Progenitor cell of endocrine pancreas (in vitro differentiated cells): ENCODE measurements around the gene SYDE2. TPM values are rescaled to one million over a fixed set of nuclear protein-coding genes. Genes with fewer than 3 reads are reported as not detected.
"Not testable (repeated sequence)": the region's sequence is repeated elsewhere in the genome, so short reads cannot be mapped to it uniquely, and the experiment has no call there.

Experiments used
- DNase-seq: peaks from one replicate; pipeline ENCODE4 v3.0.0; 2021; ENCODE audit warnings: low spot score; ENCODE audit not compliant: unreplicated experiment
- H3K27ac Mint-ChIP-seq: 2 replicates; pipeline ENCODE4 v1.8.0; 2021; ENCODE audit warnings: mild to moderate bottlenecking, moderate library complexity, mixed read lengths
- H3K27me3 Mint-ChIP-seq: 2 replicates; pipeline ENCODE4 v1.8.0; 2021; ENCODE audit warnings: mixed read lengths
- H3K36me3 Mint-ChIP-seq: 2 replicates; pipeline ENCODE4 v1.8.0; 2022; ENCODE audit warnings: mixed read lengths; ENCODE audit not compliant: insufficient read depth
- H3K4me1 Mint-ChIP-seq: 2 replicates; pipeline ENCODE4 v1.8.0; 2021; ENCODE audit warnings: low read depth, mixed read lengths
- H3K4me3 Mint-ChIP-seq: 2 replicates; pipeline ENCODE4 v1.8.0; 2021; ENCODE audit warnings: low read depth, mild to moderate bottlenecking, moderate library complexity, mixed read lengths
- H3K9me3 Mint-ChIP-seq: 2 replicates; pipeline ENCODE4 v1.8.0; 2021; ENCODE audit warnings: low read depth, mixed read lengths
- total RNA-seq: library from RNA; stranded (reverse); gene quantifications from 2 replicates; pipeline ENCODE4 v1.2.1, GENCODE V29; 2021
- TF ChIP-seq, protein P1 (sequence below): fragments of 200-600 bp; sonication (generic); IDR thresholded peaks from one replicate; pipeline ENCODE4 v1.5.0; 2021; ENCODE audit warnings: antibody characterized with exemption, mild to moderate bottlenecking; ENCODE audit not compliant: unreplicated experiment

The SYDE2 gene
- total RNA-seq, 1 donor from 2014 or later: 24.2 TPM

- peaks cover 32% of the 10 kb centered on the region for H3K4me1 Mint-ChIP-seq
- TF ChIP-seq, protein P1, sequence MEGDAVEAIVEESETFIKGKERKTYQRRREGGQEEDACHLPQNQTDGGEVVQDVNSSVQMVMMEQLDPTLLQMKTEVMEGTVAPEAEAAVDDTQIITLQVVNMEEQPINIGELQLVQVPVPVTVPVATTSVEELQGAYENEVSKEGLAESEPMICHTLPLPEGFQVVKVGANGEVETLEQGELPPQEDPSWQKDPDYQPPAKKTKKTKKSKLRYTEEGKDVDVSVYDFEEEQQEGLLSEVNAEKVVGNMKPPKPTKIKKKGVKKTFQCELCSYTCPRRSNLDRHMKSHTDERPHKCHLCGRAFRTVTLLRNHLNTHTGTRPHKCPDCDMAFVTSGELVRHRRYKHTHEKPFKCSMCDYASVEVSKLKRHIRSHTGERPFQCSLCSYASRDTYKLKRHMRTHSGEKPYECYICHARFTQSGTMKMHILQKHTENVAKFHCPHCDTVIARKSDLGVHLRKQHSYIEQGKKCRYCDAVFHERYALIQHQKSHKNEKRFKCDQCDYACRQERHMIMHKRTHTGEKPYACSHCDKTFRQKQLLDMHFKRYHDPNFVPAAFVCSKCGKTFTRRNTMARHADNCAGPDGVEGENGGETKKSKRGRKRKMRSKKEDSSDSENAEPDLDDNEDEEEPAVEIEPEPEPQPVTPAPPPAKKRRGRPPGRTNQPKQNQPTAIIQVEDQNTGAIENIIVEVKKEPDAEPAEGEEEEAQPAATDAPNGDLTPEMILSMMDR: peak; percentile 17
- no peaks in the 10 kb centered on the region for H3K9me3 Mint-ChIP-seq
- DNase-seq: no peak
- no peak overlapping the region for H3K4me3 Mint-ChIP-seq
- no peak overlapping the region for H3K27ac Mint-ChIP-seq
- H3K27me3 Mint-ChIP-seq: no peaks in the 10 kb centered on the region
- H3K36me3 Mint-ChIP-seq: peaks cover 3% of the 10 kb centered on the region
Observed at GRCh38 chr1:85151446-85151845, 49.4 kb downstream of the SYDE2 start.

DNA sequence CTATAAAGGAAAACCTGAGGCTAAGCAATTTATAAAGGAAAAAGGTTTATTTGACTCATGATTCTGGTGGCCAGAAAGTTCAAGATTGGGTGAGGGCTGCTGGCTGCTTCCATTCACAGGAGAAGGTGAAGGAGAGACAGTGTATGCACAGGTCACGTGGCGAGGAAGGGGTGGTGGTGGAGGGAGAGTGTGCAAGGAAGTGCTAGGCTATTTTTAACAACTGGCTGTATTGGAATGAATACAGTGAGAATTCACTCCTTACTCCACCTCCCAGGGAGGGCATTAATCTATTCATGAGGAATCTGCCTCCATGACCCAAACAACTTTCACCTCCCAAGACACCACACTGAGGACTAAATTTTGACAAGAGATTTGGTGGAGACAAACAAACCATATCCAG, 51.0 kb downstream of the SYDE2 start:
- peak overlapping the region; percentile 4 for H3K27ac Mint-ChIP-seq
- no peak overlapping the region for H3K4me3 Mint-ChIP-seq
- no peak for DNase-seq
- no peaks in the 10 kb centered on the region for H3K9me3 Mint-ChIP-seq
- no peaks in the 10 kb centered on the region for H3K27me3 Mint-ChIP-seq
- H3K36me3 Mint-ChIP-seq: peaks cover 2% of the 10 kb centered on the region
- TF ChIP-seq, protein P1: no peak
- peaks cover 40% of the 10 kb centered on the region for H3K4me1 Mint-ChIP-seq

DNA sequence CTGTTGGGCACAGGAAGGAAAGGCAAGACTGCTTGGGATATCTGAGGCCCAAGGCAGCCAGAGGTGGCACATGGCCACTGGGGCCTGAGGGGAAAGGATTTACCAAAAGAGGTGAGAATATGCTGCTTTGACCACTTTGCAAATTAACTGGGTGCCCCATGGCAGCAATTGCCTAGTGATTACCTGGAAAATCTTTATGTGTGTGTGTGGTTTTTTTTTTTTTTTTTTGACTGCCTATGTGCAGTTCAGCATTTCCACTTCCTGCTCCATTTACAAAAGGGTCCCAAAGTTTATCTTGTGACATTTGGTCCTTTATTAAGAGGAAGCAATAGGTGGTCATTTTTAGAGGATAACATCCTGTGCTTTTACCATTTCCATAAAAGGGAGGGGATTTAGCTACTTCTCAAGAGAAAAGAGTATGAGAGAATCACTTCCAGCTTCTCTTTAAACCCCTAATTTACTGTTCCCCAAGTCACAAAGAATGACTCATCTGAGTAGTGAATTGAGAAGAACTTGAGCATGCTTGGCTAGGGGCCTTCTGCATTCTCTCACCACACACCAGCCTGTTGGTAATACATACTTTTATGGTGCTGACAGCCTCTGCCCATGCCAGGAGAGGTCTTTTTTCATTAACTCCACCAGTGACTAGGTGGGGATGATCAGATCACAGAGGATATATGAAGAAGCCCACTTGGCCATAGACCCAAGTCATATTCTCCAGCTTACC, 52.1 kb downstream of the SYDE2 start:
- no peaks in the 10 kb centered on the region for H3K36me3 Mint-ChIP-seq
- no peak for DNase-seq
- peaks cover 51% of the 10 kb centered on the region for H3K4me1 Mint-ChIP-seq
- H3K27ac Mint-ChIP-seq: peak overlapping the region; percentile 57
- H3K27me3 Mint-ChIP-seq: no peaks in the 10 kb centered on the region
- TF ChIP-seq, protein P1: no peak
- no peak overlapping the region for H3K4me3 Mint-ChIP-seq
- H3K9me3 Mint-ChIP-seq: no peaks in the 10 kb centered on the region

DNA sequence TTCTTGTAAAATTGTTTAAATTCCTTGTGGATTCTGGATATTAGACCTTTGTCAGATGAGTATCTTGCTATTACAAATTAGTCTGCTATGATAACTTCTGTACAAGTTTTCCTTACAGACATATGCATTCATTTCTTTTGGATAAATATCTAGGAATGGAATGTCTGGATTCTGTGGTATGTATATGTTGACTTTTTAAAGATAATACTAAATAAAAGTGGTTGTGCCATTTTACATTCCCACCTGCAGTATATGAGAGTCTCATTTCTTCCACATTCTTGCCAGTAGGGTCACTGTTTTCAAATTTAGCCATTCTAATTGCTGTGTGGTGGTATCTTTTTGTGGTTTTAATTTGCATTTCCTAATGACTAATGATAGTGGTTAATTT, 53.9 kb downstream of the SYDE2 start:
- no peak for DNase-seq
- Mint-ChIP-seq H3K9me3 (no peaks in the 10 kb centered on the region), H3K4me1 (peaks cover 47% of the 10 kb centered on the region), H3K36me3 (no peaks in the 10 kb centered on the region), H3K4me3 (no peak overlapping the region), H3K27me3 (no peaks in the 10 kb centered on the region), H3K27ac (no peak overlapping the region)
- TF ChIP-seq, protein P1: peak; percentile 32

GRCh38 chr1:85146298-85146971, 54.4 kb downstream of the SYDE2 start:
- not testable (repeated sequence) for H3K4me3 Mint-ChIP-seq, H3K36me3 Mint-ChIP-seq, DNase-seq, H3K27me3 Mint-ChIP-seq, H3K9me3 Mint-ChIP-seq
- H3K27ac Mint-ChIP-seq: peak overlapping the region; percentile 63
- peaks cover 43% of the 10 kb centered on the region for H3K4me1 Mint-ChIP-seq
